ENCODE results near the gene MRPL43. TPM values are rescaled to one million over a fixed set of nuclear protein-coding genes. Genes with fewer than 3 reads are reported as not detected.

The MRPL43 gene
- polyA plus RNA-seq (2011; rRNA removed) (76.3 and 77.4 TPM in 2 replicates), polyA plus RNA-seq (2017; fragmentation: RNase III; extraction: RNeasy Plus Mini Kit Qiagen cat#74134 plus additional on column Dnase treatment) (82.2 to 86.7 TPM (median 83.4 TPM) in 3 replicates), polyA minus RNA-seq (2011; rRNA and poly(A)+ RNA removed) (17.5 and 27.5 TPM in 2 replicates)
- polyA plus RNA-seq (2012; cell fraction: cytosol; rRNA removed), result 193 and 212 TPM in 2 replicates
- 145 and 218 TPM in 2 replicates for polyA plus RNA-seq (2012; cell fraction: nucleus; rRNA removed)

DNA sequence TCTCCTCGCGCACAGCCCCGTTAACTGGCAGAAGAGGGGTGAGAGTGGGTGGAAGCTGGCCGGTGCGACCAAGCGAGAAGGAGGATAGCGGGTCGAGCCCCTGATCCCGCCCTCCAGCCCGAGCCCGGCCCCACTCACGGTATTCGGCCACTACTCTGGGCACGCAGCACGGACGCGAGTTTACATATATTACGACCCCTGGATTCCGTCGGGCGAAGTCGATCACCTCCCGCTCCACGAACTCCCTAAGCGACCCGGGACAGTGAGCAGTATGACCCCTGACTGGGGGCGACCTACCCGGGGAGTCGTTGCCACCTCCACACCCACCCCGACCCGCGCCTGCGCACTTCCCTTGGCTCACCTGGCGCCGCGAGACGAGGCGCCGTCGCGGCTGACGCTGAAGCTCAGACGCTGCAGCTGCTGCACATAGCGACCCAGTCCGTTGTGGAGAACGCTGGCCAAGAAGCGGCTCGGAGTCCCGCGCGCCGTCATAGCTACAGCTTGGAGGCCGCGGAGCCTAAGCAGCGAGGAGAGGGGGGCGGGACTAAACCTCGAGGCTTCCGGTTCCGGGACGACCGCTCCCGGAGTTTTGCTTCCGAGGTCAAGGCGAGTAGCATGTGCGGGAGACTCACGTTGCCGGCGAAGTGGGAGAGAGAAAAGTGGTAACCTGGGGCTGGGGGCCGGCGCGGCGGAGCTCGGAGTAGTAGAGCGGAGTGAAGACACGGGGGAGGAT is at the start of gene MRPL43, which contains the start of gene TWNK:
MRPL43 (minus strand) TSS at position 546 of the 733 bp plus-strand sequence; CDS start at position 492, 54 bp downstream.
TWNK (plus strand) TSS at position 592 of the 733 bp plus-strand sequence. CDS start 668 bp downstream, outside the sequence.
- Histone ChIP-seq H3K4me2 (peak within 1 kb of the TSS; percentile 96), H3K27ac (peak within 1 kb of the TSS; percentile 96 to 97), H3K4me3 (peak within 1 kb of the TSS; percentile 83), H3K9me3 (no peaks in the 10 kb centered on the region), H3K4me1 (peaks cover 31% of the 10 kb centered on the region)
- ChIA-PET CTCF (interaction anchor here (2.1 to 25.8 kb wide), 5 partner anchors 11 to 30 kb away, joined by 5 to 608 read pairs (median 83); partner anchors contain the start of genes LZTS2 and SEMA4G), POLR2A (interaction anchor here (1.0 to 1.8 kb wide), 4 partner anchors 10 to 74 kb away, joined by 3 to 6 read pairs (median 4); no protein-coding TSS in a partner anchor)
- 0 out of 2 replicates have a peak, but pooled peaks have one; percentile 40 for TF ChIP-seq GATA3 (IDR thresholded peaks at IDR 0.05; ENCODE audit: borderline replicate concordance)
- TF ChIP-seq RAD21 (conservative IDR thresholded peaks at IDR 0.05 in 1 of 2, IDR thresholded peaks at IDR 0.05 in 1 of 2), result no peak
- TF ChIP-seq RFX5 (IDR thresholded peaks at IDR 0.05), result no peak; the same call in 1 of the 2 replicates
- TF ChIP-seq, protein P1, sequence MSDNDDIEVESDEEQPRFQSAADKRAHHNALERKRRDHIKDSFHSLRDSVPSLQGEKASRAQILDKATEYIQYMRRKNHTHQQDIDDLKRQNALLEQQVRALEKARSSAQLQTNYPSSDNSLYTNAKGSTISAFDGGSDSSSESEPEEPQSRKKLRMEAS (IDR thresholded peaks at IDR 0.05), result peak; percentile 100
- TF ChIP-seq HOXB13 (CRISPR knock-in tag; IDR thresholded peaks at IDR 0.05; ENCODE audit: low read depth), result 0 out of 2 replicates have a peak, but pooled peaks have one; percentile 41
- TF ChIP-seq EHMT2 (IDR thresholded peaks at IDR 0.05; ENCODE audit: low read depth), result no peak
- TF ChIP-seq NFE2L2 (conservative IDR thresholded peaks at IDR 0.05; ENCODE audit: low read length), result no peak
- TF ChIP-seq, protein P2, sequence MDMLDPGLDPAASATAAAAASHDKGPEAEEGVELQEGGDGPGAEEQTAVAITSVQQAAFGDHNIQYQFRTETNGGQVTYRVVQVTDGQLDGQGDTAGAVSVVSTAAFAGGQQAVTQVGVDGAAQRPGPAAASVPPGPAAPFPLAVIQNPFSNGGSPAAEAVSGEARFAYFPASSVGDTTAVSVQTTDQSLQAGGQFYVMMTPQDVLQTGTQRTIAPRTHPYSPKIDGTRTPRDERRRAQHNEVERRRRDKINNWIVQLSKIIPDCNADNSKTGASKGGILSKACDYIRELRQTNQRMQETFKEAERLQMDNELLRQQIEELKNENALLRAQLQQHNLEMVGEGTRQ (IDR thresholded peaks at IDR 0.05), result 0 out of 2 replicates have a peak, but pooled peaks have one; percentile 7
- peak; percentile 49; the same call in 1 of the 2 replicates for TF ChIP-seq NPAS2 (CRISPR knock-in tag; IDR thresholded peaks at IDR 0.05; ENCODE audit: borderline replicate concordance)
- TF ChIP-seq POLR2A (IDR thresholded peaks at IDR 0.05; ENCODE audit: low read length), result peak; percentile 42
- TF ChIP-seq, protein P3, sequence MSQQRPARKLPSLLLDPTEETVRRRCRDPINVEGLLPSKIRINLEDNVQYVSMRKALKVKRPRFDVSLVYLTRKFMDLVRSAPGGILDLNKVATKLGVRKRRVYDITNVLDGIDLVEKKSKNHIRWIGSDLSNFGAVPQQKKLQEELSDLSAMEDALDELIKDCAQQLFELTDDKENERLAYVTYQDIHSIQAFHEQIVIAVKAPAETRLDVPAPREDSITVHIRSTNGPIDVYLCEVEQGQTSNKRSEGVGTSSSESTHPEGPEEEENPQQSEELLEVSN (IDR thresholded peaks at IDR 0.05; ENCODE audit: borderline replicate concordance, low read depth), result peak; percentile 82; the same call in 1 of the 2 replicates
- TF ChIP-seq JUN (IDR thresholded peaks at IDR 0.05), result peak in 1 of 2 experiments; percentile 85; a peak in 4 of 5 replicates
- no peak for TF ChIP-seq HOXB5 (CRISPR knock-in tag; IDR thresholded peaks at IDR 0.05)
- peak; percentile 56; the same call in 1 of the 2 replicates for TF ChIP-seq PHF8 (IDR thresholded peaks at IDR 0.05; ENCODE audit: borderline replicate concordance, low read depth)
- TF ChIP-seq, protein P4, sequence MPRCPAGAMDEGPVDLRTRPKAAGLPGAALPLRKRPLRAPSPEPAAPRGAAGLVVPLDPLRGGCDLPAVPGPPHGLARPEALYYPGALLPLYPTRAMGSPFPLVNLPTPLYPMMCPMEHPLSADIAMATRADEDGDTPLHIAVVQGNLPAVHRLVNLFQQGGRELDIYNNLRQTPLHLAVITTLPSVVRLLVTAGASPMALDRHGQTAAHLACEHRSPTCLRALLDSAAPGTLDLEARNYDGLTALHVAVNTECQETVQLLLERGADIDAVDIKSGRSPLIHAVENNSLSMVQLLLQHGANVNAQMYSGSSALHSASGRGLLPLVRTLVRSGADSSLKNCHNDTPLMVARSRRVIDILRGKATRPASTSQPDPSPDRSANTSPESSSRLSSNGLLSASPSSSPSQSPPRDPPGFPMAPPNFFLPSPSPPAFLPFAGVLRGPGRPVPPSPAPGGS (IDR thresholded peaks at IDR 0.05), result peak; percentile 66; the same call in 1 of the 3 replicates
- TF ChIP-seq CHD4 (IDR thresholded peaks at IDR 0.05; ENCODE audit: borderline replicate concordance), result no peak
- peak; percentile 51; the same call in 1 of the 2 replicates for TF ChIP-seq KDM5A (IDR thresholded peaks at IDR 0.05)
- TF ChIP-seq MYC (IDR thresholded peaks at IDR 0.05; ENCODE audit: borderline replicate concordance, low read length), result peak; percentile 98
- no peak for TF ChIP-seq SREBF2 (IDR thresholded peaks at IDR 0.05)
- DNase-seq (ENCODE audit: low read depth in 1 of 2, low spot score in 1 of 2) (peak; percentile 81 to 91), ATAC-seq (peak; percentile 93 to 94), FAIRE-seq (no peak)
- 0% methylated on average over 36 of the region's 75 CpGs for WGBS (ENCODE audit: missing lambda C conversion rate)

DNA sequence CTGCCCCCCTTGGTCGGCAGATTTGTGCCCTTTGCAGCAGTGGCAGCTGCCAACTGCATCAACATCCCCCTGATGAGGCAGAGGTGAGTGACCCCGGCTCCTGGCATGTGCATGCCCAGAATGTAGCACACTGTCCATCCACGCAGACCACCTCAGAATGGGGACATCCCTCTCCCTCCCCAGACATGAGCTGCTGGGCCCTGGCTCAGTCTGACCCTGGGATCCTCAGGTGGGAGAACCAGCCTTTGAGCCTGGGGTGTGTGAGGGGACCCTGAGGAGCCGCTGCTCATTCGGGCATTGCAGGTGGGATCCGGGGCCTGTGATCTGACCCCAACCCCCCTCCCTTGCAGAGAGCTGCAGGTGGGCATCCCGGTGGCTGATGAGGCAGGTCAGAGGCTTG is 49.4 kb upstream of the MRPL43 start:
- Histone ChIP-seq H3K9me3 (no peaks in the 10 kb centered on the region), H3K4me1 (peaks cover 16% of the 10 kb centered on the region), H3K27ac (no peak overlapping the region), H3K4me3 (no peak overlapping the region), H3K4me2 (no peak overlapping the region)
- ChIA-PET CTCF (interaction anchor here (0.6 to 59.3 kb wide), 5 partner anchors 20 to 985 kb away, joined by 3 to 2364 read pairs (median 145); partner anchors contain the start of genes KAZALD1 and LZTS2), POLR2A (no interaction called here)
- WGBS (ENCODE audit: missing lambda C conversion rate), result 72% methylated on average over 3 of the region's 7 CpGs
- no peak for DNase-seq (ENCODE audit: low read depth in 1 of 2, low spot score in 1 of 2)
- no peak for ATAC-seq
- TF ChIP-seq MYC (IDR thresholded peaks at IDR 0.05; ENCODE audit: borderline replicate concordance, low read length), result no peak
- TF ChIP-seq, protein P4 (IDR thresholded peaks at IDR 0.05), result no peak
- no peak for TF ChIP-seq ZNF302 (CRISPR knock-in tag; IDR thresholded peaks at IDR 0.05)
- TF ChIP-seq ZC3H11A (IDR thresholded peaks at IDR 0.05), result no peak
- no peak for FAIRE-seq

Data from A549 (cell line).